Vein endothelial cell (primary cell): ENCODE data around the gene CDKN2AIPNL. TPM values are rescaled to one million over a fixed set of nuclear protein-coding genes. Genes with fewer than 3 reads are reported as not detected.

Experiments used
- total RNA-seq: library from RNA; depleted of rRNA; stranded (reverse); fragments of >200 nt; gene quantifications from 2 replicates; pipeline ENCODE4 v1.2.3, GENCODE V29; 2012

CDKN2AIPNL gene, protein sequence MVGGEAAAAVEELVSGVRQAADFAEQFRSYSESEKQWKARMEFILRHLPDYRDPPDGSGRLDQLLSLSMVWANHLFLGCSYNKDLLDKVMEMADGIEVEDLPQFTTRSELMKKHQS
- total RNA-seq = 38.1 and 42.8 TPM in 2 replicates

DNA sequence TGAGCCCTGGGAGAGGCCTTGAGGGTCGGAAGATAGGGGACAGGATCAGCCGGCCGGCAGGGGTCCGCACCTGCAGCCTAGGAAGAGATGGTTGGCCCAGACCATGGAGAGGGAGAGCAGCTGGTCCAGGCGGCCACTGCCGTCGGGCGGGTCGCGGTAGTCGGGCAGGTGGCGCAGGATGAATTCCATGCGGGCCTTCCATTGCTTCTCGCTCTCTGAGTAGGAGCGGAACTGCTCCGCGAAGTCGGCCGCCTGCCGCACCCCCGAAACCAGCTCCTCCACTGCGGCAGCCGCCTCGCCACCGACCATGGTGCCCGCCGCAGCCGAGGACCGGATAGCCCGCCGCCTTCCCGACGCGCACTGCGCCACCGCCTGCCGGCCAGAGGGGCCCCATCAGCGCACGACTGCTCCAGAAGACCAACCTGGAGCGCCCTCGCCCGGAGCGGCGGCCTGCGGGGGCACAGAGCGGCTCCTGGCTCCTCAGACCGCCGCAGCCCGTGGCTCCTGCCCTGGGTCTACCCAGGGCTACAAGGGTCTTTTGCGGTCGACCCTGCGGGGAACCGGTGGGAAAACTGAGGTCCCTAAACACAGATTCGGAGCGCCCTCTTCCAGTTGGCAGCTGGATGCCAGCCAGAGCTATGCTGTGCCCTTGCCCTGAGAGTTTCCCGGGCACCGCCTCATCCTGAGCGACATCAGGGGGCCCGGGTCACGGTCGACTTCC, at the start of gene CDKN2AIPNL:
CDKN2AIPNL (minus strand) TSS at position 336 of the 721 bp plus-strand sequence; CDS start at position 309, 27 bp downstream.

DNA sequence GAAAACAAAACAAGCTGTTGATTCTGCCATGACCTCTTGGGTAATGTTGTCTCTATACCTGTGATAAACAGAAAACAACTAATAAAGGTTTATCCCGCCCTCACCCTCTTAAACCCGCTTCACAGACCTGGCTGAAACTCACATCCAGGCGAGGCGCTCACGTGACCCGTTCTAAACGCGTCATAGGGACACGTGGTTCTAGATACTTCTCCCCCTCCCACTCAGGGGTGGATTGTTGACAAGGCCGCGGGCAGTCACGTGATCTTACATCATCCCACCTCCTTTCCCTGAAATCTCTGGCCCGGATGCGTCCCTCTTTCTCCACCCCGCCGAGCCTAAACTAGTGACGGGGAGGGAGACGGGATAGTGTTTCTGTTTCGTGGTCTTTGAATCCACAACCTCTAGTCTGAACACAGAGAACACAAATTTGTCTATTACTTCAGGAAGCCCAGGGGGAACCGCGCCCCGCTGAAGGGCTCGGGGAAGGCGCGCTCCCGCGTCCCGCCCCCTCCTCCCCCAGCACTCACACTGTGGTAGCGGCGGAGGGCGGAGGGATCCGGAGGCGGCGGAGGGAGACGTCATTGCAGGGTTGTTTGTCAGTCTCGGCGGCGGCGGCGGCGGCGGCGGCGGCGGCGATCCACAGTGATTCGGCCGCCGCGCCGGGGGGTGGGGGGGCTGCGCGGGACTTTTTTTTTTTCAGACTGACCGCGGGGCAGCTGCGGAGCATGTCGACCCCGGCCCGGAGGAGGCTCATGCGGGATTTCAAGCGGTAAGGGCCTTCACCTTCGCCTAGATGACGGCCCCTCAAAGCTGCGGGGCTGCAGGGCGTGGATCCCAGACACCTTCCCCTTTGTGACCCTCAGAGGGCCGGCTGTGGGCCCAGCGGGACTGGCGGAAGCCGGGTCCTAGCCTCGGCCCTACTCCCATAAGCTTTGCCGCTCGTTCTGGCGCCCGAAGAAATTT, 40.5 kb downstream of the CDKN2AIPNL start, which contains the start of gene UBE2B:
UBE2B (plus strand) TSS at position 699 of the 963 bp plus-strand sequence; CDS start at position 726, 27 bp downstream.

Other genes with a start within 250 kb of the CDKN2AIPNL start
- gene SKP1, start 234.9 kb downstream of the CDKN2AIPNL start, total RNA-seq = 145 and 244 TPM in 2 replicates
- 92.1 and 106 TPM in 2 replicates for gene PPP2CA, start 185.8 kb downstream of the CDKN2AIPNL start, total RNA-seq
- gene CDKL3, start 44.7 kb downstream of the CDKN2AIPNL start, total RNA-seq = 0.48 TPM in 1 of 2 replicates, not detected in the other
- gene UBE2B, start 40.3 kb downstream of the CDKN2AIPNL start, total RNA-seq = 32.0 and 38.0 TPM in 2 replicates
- gene JADE2, start 113.8 kb upstream of the CDKN2AIPNL start, total RNA-seq = 26.1 and 31.4 TPM in 2 replicates
- gene SAR1B, start 220.9 kb upstream of the CDKN2AIPNL start, total RNA-seq = 26.5 and 44.7 TPM in 2 replicates
- gene SEC24A, start 236.9 kb upstream of the CDKN2AIPNL start, total RNA-seq = 29.1 and 34.7 TPM in 2 replicates